Measurements from ENCODE around the gene SNAPC4. TPM values are rescaled to one million over a fixed set of nuclear protein-coding genes. Genes with fewer than 3 reads are reported as not detected.

The SNAPC4 gene
- total and polyA plus RNA-seq, 4 donors, result 6.8 to 12.4 (median 9.8) TPM

DNA sequence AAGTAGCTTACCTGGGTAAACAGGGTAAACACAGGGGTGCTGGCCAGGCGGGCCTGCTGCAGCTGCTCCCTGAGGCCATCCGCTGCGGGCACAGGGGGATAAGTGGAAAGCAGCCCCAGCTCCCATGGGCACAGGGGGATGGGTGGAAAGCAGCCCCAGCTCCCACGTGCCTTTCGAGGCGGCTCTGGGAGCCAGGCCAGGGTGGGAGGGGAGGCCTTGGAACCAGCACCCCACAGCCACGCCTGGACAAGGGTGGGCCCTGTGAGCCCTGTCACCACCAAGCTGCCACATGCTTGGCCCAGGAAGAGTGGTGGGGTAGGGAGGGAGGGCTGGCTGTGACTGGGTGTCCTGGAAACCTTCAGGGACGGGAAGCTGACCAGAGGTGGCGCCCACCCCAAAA lies 18.7 kb downstream of the SNAPC4 start:
- Histone ChIP-seq H3K9ac (ENCODE audit: insufficient read depth in 1 of 2, low read length in 2 of 2) (no peak overlapping the region), H3K27ac (ENCODE audit: low read depth in 1 of 2, low read length in 1 of 2) (no peak overlapping the region), H3K4me1 (ENCODE audit: control insufficient read depth in 5 of 5, insufficient read depth in 5 of 5, low read length in 5 of 5) (peaks cover 0 to 3% (median 0%) of the 10 kb centered on the region in 5 donors), H3K4me3 (no peak overlapping the region), H3K36me3 (ENCODE audit: control insufficient read depth in 4 of 4, insufficient read depth in 4 of 4, low read length in 4 of 4) (peaks cover 3 to 63% (median 18%) of the 10 kb centered on the region in 4 donors), H3K27me3 (ENCODE audit: control insufficient read depth in 3 of 3, insufficient read depth in 3 of 3, low read length in 2 of 3) (no peaks in the 10 kb centered on the region), H3K9me3 (ENCODE audit: control insufficient read depth in 4 of 4, insufficient read depth in 3 of 4, low read length in 3 of 4) (no peaks in the 10 kb centered on the region)
- 94 to 97% methylated on average over 9 of the region's 9 CpGs for WGBS, 2 donors
- DNase-seq (no peak), ATAC-seq (ENCODE audit: insufficient read depth, low FRiP score) (no peak)
- TF ChIP-seq, protein P1, sequence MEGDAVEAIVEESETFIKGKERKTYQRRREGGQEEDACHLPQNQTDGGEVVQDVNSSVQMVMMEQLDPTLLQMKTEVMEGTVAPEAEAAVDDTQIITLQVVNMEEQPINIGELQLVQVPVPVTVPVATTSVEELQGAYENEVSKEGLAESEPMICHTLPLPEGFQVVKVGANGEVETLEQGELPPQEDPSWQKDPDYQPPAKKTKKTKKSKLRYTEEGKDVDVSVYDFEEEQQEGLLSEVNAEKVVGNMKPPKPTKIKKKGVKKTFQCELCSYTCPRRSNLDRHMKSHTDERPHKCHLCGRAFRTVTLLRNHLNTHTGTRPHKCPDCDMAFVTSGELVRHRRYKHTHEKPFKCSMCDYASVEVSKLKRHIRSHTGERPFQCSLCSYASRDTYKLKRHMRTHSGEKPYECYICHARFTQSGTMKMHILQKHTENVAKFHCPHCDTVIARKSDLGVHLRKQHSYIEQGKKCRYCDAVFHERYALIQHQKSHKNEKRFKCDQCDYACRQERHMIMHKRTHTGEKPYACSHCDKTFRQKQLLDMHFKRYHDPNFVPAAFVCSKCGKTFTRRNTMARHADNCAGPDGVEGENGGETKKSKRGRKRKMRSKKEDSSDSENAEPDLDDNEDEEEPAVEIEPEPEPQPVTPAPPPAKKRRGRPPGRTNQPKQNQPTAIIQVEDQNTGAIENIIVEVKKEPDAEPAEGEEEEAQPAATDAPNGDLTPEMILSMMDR (IDR thresholded peaks at IDR 0.05; ENCODE audit: control extremely low read depth, extremely low read depth), result no peak

DNA sequence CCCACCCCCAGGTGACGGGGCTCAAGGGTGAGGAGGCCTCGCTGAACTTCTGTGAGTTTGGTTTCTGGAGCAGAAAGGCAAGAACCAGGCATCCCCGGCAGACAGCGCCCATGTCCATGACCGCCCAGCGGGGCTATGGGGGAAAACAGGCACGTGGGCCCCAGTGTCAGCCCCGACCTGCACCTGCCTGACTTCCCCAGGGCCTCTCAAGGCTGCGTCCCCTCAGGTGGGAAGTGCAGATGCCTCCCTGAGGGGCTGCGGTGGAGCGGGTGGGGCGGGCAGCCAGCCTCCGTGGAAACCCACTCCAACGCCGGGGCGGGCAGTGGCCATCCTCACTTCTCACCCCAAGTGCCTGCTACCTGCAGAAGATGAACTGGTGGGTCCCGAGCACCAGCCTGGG lies 19.6 kb downstream of the SNAPC4 start:
- Histone ChIP-seq H3K9me3 (ENCODE audit: control insufficient read depth in 4 of 4, insufficient read depth in 3 of 4, low read length in 3 of 4) (no peaks in the 10 kb centered on the region), H3K4me1 (ENCODE audit: control insufficient read depth in 5 of 5, insufficient read depth in 5 of 5, low read length in 5 of 5) (peaks cover 0 to 3% (median 0%) of the 10 kb centered on the region in 5 donors), H3K4me3 (no peak overlapping the region), H3K36me3 (ENCODE audit: control insufficient read depth in 4 of 4, insufficient read depth in 4 of 4, low read length in 4 of 4) (peaks cover 3 to 63% (median 14%) of the 10 kb centered on the region in 4 donors), H3K27ac (ENCODE audit: low read depth in 1 of 2, low read length in 1 of 2) (no peak overlapping the region), H3K9ac (ENCODE audit: insufficient read depth in 1 of 2, low read length in 2 of 2) (no peak overlapping the region), H3K27me3 (ENCODE audit: control insufficient read depth in 3 of 3, insufficient read depth in 3 of 3, low read length in 2 of 3) (no peaks in the 10 kb centered on the region)
- 95% methylated on average over 17 of the region's 17 CpGs for WGBS, 2 donors
- no peak for DNase-seq
- TF ChIP-seq, protein P1 (IDR thresholded peaks at IDR 0.05; ENCODE audit: control extremely low read depth, extremely low read depth), result no peak
- ATAC-seq (ENCODE audit: insufficient read depth, low FRiP score), result no peak

DNA sequence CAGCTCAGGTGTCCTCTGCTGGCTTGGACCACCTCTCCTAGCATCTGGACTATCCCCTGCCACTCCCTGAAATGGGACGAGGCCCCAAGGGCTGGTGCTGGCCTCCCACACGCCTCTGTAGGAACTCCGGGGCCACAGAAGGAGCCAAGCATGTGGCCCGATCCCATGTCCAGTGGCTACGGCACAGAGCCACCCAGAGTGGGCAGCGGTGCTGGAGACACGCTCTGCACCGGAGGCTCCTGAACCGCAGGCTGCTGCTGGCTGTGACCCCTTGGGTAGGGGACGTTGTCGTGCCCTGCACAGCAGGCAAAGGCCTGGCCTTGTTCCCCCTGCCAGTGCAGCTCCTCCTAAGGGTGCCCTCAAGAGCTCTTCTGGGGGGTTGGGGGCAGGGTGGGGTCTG lies 20.1 kb downstream of the SNAPC4 start:
- DNase-seq, result no peak
- ATAC-seq (ENCODE audit: insufficient read depth, low FRiP score), result no peak
- Histone ChIP-seq H3K9me3 (ENCODE audit: control insufficient read depth in 4 of 4, insufficient read depth in 3 of 4, low read length in 3 of 4) (no peaks in the 10 kb centered on the region), H3K9ac (ENCODE audit: insufficient read depth in 1 of 2, low read length in 2 of 2) (no peak overlapping the region), H3K4me3 (no peak overlapping the region), H3K27ac (ENCODE audit: low read depth in 1 of 2, low read length in 1 of 2) (no peak overlapping the region), H3K36me3 (ENCODE audit: control insufficient read depth in 4 of 4, insufficient read depth in 4 of 4, low read length in 4 of 4) (peaks cover 3 to 63% (median 12%) of the 10 kb centered on the region in 4 donors), H3K4me1 (ENCODE audit: control insufficient read depth in 5 of 5, insufficient read depth in 5 of 5, low read length in 5 of 5) (peaks cover 0 to 3% (median 0%) of the 10 kb centered on the region in 5 donors), H3K27me3 (ENCODE audit: control insufficient read depth in 3 of 3, insufficient read depth in 3 of 3, low read length in 2 of 3) (no peaks in the 10 kb centered on the region)
- TF ChIP-seq, protein P1 (IDR thresholded peaks at IDR 0.05; ENCODE audit: control extremely low read depth, extremely low read depth), result no peak
- whole genome bisulfite sequencing, 2 donors, result 91 to 94% methylated on average over 9 to 11 of the region's 11 CpGs

DNA sequence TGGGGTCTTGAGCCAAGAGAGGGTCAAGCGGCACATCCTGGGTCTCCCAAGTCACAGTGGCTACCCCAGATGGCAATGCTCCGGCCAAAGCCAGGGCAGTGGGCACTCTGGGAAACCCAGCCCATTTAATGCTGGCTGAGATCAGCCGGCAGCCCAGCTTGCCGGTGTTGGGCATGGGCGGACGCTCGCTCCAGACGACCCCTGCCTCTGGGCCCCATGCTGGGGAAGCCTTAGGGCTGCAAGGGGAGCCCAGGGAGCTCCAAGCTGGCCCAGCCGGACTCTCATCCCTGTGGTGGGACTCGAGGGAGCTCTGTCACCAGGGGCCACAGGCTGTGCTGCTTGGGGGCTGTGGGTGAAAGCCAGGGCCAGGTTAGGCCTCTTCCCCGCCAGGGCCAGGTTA lies 20.6 kb downstream of the SNAPC4 start:
- TF ChIP-seq, protein P1 (IDR thresholded peaks at IDR 0.05; ENCODE audit: control extremely low read depth, extremely low read depth), result no peak
- Histone ChIP-seq H3K4me3 (no peak overlapping the region), H3K4me1 (ENCODE audit: control insufficient read depth in 5 of 5, insufficient read depth in 5 of 5, low read length in 5 of 5) (peaks cover 0 to 3% (median 0%) of the 10 kb centered on the region in 5 donors), H3K27me3 (ENCODE audit: control insufficient read depth in 3 of 3, insufficient read depth in 3 of 3, low read length in 2 of 3) (no peaks in the 10 kb centered on the region), H3K9ac (ENCODE audit: insufficient read depth in 1 of 2, low read length in 2 of 2) (no peak overlapping the region), H3K27ac (ENCODE audit: low read depth in 1 of 2, low read length in 1 of 2) (no peak overlapping the region), H3K9me3 (ENCODE audit: control insufficient read depth in 4 of 4, insufficient read depth in 3 of 4, low read length in 3 of 4) (no peaks in the 10 kb centered on the region), H3K36me3 (ENCODE audit: control insufficient read depth in 4 of 4, insufficient read depth in 4 of 4, low read length in 4 of 4) (peaks cover 3 to 62% (median 9%) of the 10 kb centered on the region in 4 donors)
- DNase-seq (no peak), ATAC-seq (ENCODE audit: insufficient read depth, low FRiP score) (no peak)
- 95 to 98% methylated on average over 10 to 11 of the region's 11 CpGs for WGBS, 2 donors

Measured in lung (tissue), 12 donors.